ENCODE data around the gene WDR4.
"Not testable (repeated sequence)": the region's sequence is repeated elsewhere in the genome, so short reads cannot be mapped to it uniquely, and the experiment has no call there.

Gene WDR4

DNA sequence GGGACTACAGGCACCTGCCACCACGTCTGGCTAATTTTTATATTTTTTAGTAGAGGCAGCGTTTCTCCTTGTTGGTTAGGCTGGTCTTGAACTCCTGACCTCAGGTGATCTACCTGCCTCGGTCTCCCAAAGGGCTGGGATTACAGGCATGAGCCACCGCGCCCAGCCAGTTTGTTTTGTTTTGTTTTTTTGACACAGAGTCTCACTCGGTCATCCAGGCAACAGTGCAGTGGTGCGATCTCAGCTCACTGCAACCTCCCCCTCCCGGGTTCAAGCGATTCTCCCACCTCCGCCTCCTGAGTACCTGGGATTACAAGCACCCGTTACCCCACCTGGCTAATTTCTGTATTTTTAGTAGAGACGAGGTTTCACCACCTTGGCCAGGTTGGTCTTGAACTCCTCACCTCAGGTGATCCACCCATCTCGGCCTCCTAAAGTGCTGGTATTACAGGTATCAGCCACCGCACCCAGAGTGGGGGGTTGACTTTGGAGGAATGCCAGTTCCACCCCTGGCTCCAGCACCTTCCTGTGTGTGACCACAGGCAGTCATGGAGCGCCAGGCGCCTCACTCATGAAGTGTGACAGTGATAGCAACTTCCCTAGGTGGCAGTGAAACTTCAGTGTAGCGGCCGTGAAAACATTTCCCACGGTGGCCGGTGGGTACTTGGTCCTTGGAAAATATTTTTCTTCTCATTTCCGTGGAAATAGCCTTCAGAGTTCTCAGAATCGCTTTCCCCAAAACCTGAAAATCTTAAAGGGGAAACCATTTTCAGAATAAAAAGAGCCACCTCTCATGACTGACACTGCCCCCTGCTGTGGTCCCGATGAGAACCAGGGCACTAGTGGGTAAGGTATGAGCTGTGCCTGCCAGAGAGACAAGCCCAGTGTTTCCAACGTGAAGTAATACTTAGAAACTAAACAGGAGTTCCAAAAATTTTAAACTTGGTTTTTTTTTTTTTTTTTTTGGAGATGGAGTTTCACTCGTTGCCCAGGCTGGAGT is 48.6 kb downstream of the WDR4 start:
- intact Hi-C loops (cut with DNase I), result no loop called here
- DNase-seq, result peak in 2 of 10 donors; percentile 58

DNA sequence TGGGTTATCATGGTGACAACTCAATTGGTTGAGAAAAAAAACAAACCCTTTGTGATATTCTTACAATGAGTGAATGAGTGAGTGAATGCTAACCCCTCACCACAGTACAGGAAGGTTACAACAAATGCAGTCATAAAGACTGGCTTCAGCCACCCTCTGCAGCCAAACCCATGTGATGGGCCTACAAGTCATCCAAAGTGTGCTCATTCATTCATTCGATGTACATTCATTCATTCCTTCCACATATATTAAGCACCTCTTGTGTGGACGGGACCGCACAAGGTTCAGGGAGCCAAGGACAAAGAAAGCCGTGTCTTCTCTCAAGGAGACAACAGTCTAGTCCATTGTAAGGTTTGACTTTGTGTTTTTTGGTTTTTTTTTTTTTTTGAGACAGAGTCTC is 49.4 kb downstream of the WDR4 start:
- peak in 1 of 10 donors; percentile 14 for DNase-seq
- intact Hi-C loops (cut with DNase I), result no loop called here

DNA sequence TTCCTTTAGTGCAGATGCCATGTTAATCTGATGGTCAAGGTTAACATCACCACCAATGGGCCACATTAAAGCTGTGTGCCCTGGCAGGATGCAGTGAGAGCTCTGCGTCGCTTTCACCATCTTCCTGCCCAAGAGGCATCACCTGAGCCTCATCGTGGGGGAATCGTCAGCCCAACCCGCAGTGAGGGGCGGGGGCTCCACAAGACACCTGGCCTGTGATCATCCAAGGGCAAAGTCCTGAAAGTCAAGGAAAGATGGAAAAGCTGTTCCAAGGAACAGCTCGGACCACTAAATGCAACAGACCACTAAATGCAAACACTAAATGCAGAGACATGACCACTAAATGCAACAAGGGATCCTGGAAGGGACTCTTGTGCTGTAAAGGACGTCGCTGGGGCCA is 49.9 kb downstream of the WDR4 start:
- intact Hi-C loops (cut with DNase I), result no loop called here
- peak in 2 of 10 donors; percentile 20 to 38 for DNase-seq

DNA sequence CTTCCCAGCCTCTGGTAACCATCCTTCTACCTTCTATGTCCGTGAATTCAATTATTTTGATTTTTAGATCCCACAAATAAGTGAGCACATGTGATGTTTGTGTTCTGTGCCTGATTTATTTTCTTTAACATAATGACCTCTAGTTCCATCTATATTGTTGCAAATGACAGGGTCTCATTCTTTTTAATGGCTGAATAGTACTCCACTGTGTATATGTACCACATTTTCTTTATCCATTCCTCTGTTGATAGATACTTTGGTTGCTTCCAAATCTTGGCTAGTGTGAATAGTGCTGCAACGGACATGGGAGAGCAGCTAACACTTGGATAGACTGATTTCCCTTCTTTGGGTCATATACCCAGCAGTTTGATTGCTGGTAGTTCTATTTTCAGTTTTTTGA is 51.8 kb downstream of the WDR4 start:
- intact Hi-C loops (cut with DNase I), result no loop called here

DNA sequence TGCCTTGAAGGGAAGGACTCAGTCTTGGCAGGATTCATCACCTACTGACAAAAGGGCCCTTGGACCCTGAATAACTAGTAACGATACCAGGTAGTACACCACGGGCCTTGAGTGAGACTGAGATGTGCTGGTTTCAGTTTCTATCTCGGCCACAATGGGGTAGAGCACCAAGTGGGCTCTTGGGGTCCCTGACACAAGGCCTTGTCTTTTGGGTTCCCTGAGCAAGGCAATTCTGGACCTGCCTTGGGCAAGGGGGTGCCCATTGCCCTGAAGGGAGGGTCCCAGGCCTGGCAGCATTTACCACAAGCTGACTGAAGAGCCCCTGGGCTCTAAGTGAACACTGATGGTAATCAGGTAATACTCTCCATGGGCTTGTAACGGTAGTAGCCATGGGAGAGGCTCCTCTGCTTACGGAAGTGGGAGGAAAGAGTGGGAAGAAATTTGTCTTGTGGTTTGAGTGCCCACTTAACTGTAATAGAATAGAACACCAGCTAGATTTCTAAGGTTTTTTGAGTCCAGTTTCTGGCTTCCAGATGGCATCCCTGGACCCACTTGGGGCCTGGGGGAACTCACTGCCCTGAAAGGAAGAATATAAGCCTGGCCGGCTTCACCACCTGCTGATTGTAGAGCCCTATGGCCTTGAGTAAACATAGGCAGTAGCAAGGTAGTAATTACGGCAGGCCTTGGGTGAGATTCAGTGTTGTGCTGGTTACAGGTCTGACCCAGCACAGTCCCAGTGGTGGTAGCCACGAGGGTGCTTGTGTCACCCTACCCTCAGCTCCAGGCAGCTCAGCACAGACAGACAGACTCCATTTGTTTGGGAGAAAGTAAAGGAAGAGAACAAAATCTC is 58.5 kb downstream of the WDR4 start:
- DNase-seq, result no peak
- intact Hi-C loops (cut with DNase I), result no loop called here

More for the DNA sequence above, 51.8 kb downstream of the WDR4 start:
- no peak for DNase-seq

DNA sequence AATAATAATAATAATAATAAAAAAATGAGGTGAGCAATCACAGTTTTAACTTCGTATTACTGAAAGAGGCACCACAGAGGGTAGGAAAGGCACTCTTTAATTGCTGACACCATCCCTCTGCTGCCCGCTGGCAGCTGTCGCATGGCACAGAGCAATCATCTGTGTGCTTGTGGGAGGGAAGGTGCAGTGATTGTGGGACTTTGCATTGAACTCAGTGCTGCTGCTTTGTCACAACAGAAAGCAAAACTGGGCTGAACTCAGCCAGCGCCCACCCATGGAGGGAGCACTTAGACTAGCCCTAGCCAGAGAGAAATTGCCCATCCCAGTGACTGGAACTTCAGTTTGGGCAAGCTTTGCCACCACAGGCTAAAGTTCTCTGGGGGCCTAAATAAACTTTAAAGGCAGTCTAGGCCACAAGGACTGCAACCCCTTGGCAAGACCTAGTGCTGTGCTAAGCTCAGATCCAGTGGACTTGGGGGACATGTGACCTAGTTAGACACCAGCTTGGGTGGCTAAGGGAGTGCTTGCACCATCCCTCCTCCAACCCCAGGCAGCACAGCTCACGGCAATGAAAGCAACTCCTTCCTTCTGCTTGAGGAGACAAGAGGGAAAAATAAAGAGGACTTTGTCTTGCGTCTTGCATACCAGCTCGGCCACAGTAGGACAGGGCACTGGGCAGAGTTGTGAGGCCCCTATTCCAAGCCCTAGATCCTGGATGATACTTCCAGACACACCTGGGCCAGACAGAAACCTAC is 59.3 kb downstream of the WDR4 start:
- DNase-seq, result no peak
- intact Hi-C loops (cut with DNase I), result loop anchor here (5.0 kb wide), 1 partner anchor 228 kb away; no protein-coding TSS in a partner anchor

DNA sequence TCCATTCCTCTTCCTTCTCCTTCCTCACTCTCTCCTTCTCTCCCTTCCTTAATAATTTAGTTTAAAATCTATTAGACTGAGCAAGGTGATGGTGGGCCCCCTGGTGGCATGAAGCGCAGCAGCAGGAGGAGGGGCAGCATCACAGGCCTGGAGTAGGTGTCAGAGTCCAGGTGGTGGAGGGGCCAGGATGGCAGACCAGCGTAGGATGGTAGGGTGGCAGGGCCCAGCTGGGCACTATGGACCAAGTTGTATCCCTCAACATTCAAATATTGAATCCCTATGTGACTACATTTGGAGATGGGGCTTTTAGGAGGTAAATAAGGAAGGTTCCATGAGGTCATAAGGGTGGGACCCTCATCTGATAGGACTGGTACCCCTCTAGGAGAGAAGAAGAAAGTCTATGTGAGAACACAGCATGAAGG is 61.0 kb downstream of the WDR4 start:
- intact Hi-C loops (cut with DNase I), result loop anchor here (5.0 kb wide), 1 partner anchor 226 kb away; no protein-coding TSS in a partner anchor
- peak in 6 of 10 donors; percentile 41 to 93 (median 50) for DNase-seq

DNA sequence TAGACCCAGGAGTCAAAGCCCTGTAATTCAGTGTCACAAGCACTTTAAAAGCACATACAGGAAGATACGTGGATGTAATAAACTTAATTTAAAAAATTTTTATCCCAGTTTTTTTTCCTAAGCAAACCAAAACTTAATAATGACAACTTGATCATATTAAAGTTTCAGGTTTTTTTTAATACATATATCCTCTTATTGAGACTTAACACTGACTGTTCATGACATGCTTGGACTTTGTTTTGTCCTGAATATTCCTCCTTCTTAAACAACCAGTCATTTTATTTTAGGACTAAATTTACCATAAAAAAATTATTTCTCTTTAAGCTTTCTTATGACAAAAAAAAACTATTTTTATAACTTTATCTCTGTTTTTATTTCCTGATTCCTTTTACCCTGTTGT is 64.1 kb downstream of the WDR4 start:
- DNase-seq, result no peak
- intact Hi-C loops (cut with DNase I), result loop anchor here (5.0 kb wide), 1 partner anchor 223 kb away; no protein-coding TSS in a partner anchor

DNA sequence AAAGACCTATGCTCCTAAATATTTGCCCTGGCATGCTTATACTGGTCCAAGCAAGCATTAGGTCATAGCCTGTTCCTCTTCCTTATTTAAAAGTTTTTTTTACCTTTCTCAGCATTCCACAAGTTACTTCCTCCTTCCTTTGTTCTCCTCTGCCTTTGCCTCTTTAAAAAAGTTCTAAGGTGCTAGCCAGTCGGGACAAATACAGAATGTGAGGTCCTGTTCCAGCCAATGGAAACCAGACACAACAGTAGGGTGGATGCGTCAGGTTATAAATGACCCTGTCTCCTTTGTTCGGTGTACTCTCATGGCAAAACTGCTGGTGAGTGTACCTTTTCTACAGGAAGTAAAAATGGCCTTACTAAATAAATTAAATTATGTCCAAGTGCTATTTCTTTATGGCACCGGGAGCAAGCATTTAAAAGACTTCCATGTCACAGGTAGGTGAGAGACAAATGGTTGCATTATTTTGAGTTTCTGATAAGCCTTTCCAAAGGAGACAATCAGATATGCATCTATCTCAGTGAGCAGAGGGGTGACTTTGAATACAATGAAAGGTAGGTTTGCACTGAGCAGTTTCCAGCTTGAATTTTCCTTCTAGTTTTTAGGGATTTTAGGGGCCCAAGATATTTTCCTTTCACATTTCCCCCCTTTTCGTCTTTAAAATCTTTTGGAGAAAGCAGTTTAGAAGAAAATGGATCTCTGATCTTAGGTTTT is 66.7 kb downstream of the WDR4 start:
- intact Hi-C loops (cut with DNase I); DNase-seq: not testable (repeated sequence)

DNA sequence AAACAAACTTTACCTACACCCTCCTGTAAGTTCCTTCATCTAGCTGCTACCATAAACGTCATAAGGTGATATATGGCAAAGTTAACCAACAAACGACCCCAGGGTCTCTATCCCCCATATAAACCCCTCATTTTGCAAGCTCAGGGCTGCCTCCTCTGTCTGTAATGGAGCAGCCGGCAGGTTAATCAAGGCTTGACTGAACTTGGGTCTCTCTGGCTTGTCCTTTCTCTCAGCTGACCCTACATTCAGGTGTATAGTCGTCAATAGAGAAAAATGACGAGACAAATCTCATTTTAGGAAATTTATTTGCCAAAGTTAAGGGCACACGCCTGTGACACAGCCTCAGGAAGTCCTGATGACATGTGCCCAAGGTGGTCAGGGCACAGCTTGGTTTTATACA is 67.4 kb downstream of the WDR4 start:
- no peak for DNase-seq
- intact Hi-C loops (cut with DNase I), result no loop called here

DNA sequence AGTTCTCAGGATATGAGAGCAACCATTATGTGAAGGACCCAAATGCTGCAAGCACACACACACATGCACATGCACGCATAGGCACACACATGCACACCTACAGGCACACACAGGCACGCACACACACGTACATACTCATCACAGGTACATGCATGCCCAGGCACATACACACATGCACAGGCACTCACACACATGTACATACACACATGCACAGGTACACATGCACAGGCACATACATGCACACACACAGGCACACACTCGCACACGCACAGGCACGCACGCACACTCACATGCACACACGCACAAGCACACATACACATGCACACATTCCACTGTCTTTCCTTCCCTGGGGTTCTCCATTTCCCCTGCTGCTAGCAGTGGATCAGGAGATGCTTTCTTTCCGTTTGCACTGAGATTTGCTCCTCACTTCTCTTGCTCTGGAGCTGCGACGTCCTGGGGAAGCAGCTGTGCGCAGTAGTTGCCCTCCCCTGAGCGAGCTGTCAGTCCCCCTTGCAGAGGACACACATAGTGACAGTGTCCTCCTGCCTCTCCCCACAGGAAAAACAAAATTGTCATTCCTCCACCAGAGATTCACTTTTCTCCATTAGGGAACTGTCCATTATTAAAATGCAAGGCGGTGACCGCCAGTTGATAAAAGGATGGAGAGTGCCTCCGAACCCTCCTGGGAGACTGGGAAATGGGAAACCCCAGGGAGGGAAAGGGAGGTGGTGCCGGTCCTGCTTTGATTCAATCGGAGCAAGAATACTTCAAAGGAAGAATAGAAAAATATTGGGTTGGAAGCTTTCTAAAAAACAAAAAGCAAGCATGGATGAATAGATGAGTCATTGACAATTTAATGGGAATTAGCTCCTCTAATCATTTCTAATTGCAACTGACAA is 69.5 kb downstream of the WDR4 start:
- DNase-seq, result no peak
- intact Hi-C loops (cut with DNase I), result no loop called here

DNA sequence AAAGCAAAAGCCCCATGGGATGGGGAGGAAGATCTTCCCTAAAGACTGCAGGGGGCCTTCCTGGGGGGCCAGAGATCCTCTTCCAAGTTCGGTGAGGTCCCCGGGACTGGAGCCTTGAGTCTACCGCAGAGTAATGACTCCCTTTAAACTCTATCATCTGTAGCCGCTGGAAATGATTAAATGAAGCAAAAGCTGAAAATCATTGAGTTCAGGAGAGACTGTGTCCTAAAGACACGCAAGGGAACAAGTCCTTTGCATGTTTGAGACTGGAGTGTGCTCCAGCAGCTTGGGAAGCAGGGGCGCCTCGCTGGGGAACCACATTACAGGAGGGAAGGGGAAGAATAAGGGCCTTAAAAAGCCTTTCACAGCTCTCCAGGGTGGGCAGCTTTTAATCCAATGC is 70.2 kb downstream of the WDR4 start:
- no peak for DNase-seq
- intact Hi-C loops (cut with DNase I), result no loop called here

DNA sequence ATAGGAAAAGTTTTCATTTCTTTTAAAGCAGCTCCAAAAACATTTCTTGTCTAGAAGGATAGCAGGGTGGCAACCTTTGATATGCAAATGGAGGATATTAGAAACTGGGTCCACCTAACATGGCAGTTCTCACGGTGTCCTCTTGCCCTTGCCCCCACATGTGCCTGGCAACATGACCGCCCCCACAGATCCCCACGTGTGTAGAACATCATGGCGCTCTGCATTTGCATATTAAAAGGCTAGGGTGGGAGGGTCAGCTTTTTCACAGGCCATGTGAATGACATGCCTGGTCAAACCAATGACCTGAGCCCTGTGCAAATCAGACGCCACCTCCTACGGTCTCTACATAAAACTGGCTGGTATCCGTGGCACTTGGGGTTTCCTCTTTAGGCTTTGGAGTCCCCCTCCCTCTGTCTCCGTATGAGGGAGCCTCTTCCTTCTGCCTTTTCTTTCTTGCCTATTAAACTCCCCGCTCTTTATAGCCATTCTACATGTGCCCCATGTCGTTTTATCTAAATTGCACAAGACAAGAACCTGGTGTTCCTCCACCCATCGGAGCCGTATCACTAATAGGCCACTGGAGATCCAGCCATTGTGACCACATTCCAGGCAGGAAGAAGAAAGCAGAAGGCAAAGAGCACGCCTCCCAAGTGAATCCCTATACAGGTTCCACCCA is 71.3 kb downstream of the WDR4 start:
- intact Hi-C loops (cut with DNase I), result no loop called here
- no peak for DNase-seq

DNA sequence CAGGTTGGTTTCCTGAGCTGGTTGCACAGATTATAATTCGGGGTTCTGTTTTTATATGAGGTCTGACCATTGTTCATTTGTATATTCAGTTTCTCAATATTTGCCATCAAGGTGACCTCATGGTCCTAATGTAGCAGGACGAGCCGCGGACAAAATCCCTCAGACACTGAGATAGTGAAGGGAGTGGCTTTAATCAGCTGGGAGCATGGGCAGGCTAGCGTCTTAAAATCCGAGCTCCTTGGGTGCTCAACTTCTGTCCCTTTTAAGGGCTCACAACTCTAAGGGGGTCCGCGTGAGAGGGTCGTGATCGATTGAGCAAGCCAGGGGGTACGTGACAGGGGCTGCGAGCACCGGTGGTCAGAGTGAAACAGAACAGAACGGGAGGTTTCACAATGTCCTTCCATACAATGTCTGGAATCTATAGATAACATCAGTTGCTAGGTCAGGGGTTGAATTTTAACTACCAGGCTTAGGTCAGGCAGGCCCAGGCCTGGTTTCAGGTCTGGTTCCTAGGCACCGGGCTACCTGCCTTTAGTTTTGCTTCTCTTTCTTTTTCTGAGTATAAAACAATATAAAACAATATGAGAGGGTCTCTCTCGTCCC is 71.9 kb downstream of the WDR4 start:
- DNase-seq; intact Hi-C loops (cut with DNase I): not testable (repeated sequence)

DNA sequence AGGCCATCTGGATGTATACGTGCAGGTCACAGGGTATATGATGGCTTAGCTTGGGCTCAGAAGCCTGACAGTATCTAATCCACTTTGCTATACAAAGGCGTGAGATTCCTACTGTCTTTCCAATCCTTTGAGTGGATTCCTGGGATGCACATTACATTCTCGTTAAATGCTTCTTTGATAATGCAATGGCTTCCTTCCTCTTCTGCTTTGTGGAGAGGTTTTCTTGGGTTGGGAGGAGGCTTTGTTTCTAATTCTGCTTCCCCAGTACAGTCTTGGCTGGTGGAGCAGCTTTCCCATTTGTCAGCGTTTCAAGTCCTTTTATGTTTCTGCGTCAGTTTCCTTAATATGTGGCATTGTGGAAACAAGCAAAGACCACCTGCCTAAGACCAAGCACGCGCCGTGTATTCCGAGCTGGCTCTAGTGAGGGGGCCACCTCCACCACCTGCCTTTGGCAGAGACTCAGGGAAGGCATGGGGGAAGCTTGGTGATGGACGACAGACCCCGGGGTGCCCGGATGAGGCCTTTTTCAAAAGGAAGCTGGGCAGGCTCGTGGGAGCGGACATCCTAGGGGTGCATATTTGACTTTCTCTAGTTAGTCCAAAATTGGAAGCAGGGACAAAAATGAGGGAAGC is 72.7 kb downstream of the WDR4 start:
- intact Hi-C loops (cut with DNase I), result no loop called here
- no peak for DNase-seq

DNA sequence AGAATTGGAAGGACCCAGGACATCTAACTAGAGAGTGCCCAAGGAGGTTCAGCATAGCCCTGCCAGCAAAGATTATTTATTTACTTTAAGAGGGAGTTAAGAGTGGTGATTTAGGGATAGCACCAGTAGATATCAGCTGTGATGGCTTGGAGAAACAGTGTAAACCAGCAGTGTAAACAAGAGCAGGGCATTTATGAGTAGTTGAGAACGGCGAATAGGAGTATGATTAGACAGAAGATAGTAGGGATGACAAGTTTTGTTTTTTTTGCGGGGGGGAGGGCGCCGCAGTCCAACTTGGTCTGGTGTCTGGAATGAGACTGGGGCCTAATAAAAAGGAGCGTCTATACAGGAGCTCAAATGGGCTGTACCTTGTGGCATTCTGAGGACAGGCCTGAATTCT is 77.7 kb downstream of the WDR4 start:
- intact Hi-C loops (cut with DNase I); DNase-seq: not testable (repeated sequence)

DNA sequence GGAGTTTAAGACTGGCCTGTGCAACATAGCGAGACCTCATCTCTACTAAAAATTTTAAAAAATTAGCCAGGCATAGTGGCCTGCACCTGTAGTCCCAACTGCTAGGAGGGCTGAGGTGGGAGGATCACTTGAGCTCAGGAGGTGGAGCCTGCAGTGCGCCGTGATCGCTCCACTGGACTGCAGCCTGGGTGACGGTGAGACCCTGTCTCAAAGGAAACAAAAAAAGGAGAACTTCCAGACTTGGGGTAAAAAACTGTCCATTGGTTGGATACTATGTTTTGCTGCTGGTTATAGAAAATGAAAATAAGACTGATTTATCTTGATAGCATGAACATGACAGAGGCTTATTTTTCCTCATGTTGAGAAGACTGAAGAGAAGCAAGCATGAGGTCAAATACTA is 79.4 kb downstream of the WDR4 start:
- no peak for DNase-seq
- intact Hi-C loops (cut with DNase I), result no loop called here

All from posterior cingulate gyrus (tissue), 11 donors.